Spinal cord (tissue), 10 donors: ENCODE results near the gene GPR78. TPM values are rescaled to one million over a fixed set of nuclear protein-coding genes. Genes with fewer than 3 reads are reported as not detected.

Experiments
- DNase-seq, 6 donors: peaks; one replicate each; pipeline versions ENCODE4 v3.0.0 to v3.0.0-alpha.2; 2013 to 2015; ENCODE audit warnings: low spot score in 6 of 6, low read depth in 4 of 6
- H3K27ac ChIP-seq: one replicate; pipeline ENCODE4 v1.5.1; 2013; ENCODE audit warnings: low read depth, low read length, control low read depth
- H3K27me3 ChIP-seq: one replicate; pipeline ENCODE4 v1.6.1; 2013; ENCODE audit warnings: low read length; ENCODE audit not compliant: control insufficient read depth, insufficient read depth
- H3K36me3 ChIP-seq: one replicate; pipeline ENCODE4 v1.6.1; 2013; ENCODE audit warnings: low read length; ENCODE audit not compliant: control insufficient read depth, insufficient read depth
- H3K4me1 ChIP-seq: one replicate; pipeline ENCODE4 v1.6.1; 2013; ENCODE audit warnings: low read length; ENCODE audit not compliant: control insufficient read depth, insufficient read depth
- H3K4me3 ChIP-seq: one replicate; pipeline ENCODE4 v1.5.1; 2013; ENCODE audit warnings: low read depth, low read length, control low read depth
- H3K9me3 ChIP-seq: one replicate; pipeline ENCODE4 v1.6.1; 2013; ENCODE audit warnings: low read length; ENCODE audit not compliant: control insufficient read depth, insufficient read depth
- WGBS: methylation state at CpG from one replicate; pipeline ENCODE4 v1.1.5; 2013; ENCODE audit warnings: missing lambda C conversion rate; ENCODE audit not compliant: insufficient coverage; 5-methylcytosine and 5-hydroxymethylcytosine counted together
- polyA plus RNA-seq, 2 donors: library from polyadenylated mRNA; unstranded; fragments of 120-200 nt; gene quantifications; one replicate each; pipeline ENCODE4 v1.2.1, GENCODE V29; 2013; ENCODE audit not compliant: insufficient read length in 2 of 2
- total RNA-seq, 2 donors: library from RNA; depleted of rRNA in 1 of 2; stranded (reverse); fragments of 120-200 nt in 1 of 2; fragments of >200 nt in 1 of 2; gene quantifications; one replicate each; pipeline versions ENCODE4 v1.2.3 to v1.2.4, GENCODE V29; 2013 to 2014
- donor health status: healthy.

Gene GPR78
- total and polyA plus RNA-seq, 4 donors: 0.89 to 3.0 (median 1.1) TPM; not detected in 1

DNA sequence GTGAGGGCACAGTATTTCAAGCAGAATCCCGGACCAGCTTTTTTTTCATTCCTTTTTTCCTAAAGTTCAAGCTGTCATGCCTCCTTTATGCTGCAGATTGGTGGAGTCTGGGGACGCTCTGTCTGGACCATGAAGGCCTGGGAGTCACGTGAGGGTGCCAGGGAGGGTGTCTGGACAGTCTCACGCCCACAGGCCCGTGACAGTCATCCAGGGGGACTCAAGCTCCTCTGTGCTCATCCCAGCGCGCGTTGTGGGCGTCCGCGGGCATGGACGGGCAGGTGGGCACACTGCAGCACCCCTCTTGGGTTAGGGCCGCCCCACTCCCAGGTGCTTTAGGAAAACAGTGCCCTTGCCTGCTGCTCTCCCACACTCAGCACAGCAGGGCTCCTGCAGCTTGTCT is 17.1 kb downstream of the GPR78 start:
- H3K27me3 ChIP-seq: peaks cover 20% of the 10 kb centered on the region
- no peak for DNase-seq
- H3K4me3 ChIP-seq: no peak overlapping the region
- H3K27ac ChIP-seq: no peak overlapping the region
- H3K9me3 ChIP-seq: no peaks in the 10 kb centered on the region
- 81% methylated on average over 13 of the region's 13 CpGs for WGBS
- peaks cover 22% of the 10 kb centered on the region for H3K4me1 ChIP-seq
- no peaks in the 10 kb centered on the region for H3K36me3 ChIP-seq

DNA sequence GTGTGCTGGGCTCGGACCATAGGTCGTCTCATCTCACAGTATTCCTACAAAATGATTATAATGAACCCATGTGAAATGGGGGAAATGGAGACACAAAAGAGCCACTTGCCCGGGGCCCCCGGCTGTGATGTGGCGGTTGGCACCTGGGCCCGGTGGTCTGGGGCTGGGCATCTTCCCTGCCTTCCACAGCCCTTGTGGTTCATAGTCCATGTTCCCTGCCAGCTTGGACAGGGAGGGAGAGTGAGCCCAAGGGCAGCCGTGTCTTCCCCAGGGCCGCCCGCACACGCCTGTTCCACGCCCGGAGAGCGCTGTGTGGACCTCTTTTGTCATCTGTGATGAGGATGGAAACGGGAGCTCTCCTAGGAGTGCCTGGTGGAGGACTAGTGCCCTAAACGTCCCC is 17.6 kb downstream of the GPR78 start:
- no peak overlapping the region for H3K4me3 ChIP-seq
- DNase-seq: no peak
- H3K4me1 ChIP-seq: peaks cover 18% of the 10 kb centered on the region
- 89% methylated on average over 12 of the region's 15 CpGs for WGBS
- H3K36me3 ChIP-seq: no peaks in the 10 kb centered on the region
- H3K27ac ChIP-seq: no peak overlapping the region
- peaks cover 16% of the 10 kb centered on the region for H3K27me3 ChIP-seq
- H3K9me3 ChIP-seq: no peaks in the 10 kb centered on the region

GRCh38 chr4:8598391-8599090 is 18.3 kb downstream of the GPR78 start:
- 87% methylated on average over 19 of the region's 19 CpGs for WGBS
- no peak for DNase-seq
- Histone ChIP-seq H3K27ac (no peak overlapping the region), H3K36me3 (no peaks in the 10 kb centered on the region), H3K9me3 (no peaks in the 10 kb centered on the region), H3K4me3 (no peak overlapping the region), H3K4me1 (peaks cover 13% of the 10 kb centered on the region), H3K27me3 (peaks cover 8% of the 10 kb centered on the region)

DNA sequence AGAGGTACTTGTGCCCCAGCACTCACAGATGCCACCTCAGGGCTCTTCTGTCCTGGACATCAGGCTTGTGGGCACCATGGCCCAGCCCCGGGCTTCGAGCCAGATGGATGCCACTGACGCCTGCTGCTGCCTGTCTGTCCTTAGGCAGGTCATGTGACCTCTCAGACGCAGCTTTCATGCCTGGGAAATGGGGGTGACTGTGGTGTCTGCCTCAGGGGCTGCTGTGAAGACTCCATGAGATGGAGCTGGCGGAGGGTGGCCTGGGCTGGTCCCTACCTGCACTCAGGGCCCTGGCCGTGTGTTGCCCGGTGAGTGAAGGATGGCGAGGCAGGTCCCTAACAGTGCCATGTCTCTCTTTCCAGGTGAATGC is 18.9 kb downstream of the GPR78 start:
- Histone ChIP-seq H3K36me3 (no peaks in the 10 kb centered on the region), H3K4me3 (no peak overlapping the region), H3K4me1 (peaks cover 13% of the 10 kb centered on the region), H3K9me3 (no peaks in the 10 kb centered on the region), H3K27me3 (peaks cover 3% of the 10 kb centered on the region), H3K27ac (no peak overlapping the region)
- WGBS: 90% methylated on average over 8 of the region's 8 CpGs
- DNase-seq: no peak

GRCh38 chr4:8599657-8600056 is 19.5 kb downstream of the GPR78 start:
- H3K36me3 ChIP-seq: no peaks in the 10 kb centered on the region
- peaks cover 13% of the 10 kb centered on the region for H3K4me1 ChIP-seq
- 57% methylated on average over 5 of the region's 9 CpGs for WGBS
- H3K27me3 ChIP-seq: no peaks in the 10 kb centered on the region
- no peaks in the 10 kb centered on the region for H3K9me3 ChIP-seq
- no peak overlapping the region for H3K27ac ChIP-seq
- no peak for DNase-seq
- H3K4me3 ChIP-seq: no peak overlapping the region

DNA sequence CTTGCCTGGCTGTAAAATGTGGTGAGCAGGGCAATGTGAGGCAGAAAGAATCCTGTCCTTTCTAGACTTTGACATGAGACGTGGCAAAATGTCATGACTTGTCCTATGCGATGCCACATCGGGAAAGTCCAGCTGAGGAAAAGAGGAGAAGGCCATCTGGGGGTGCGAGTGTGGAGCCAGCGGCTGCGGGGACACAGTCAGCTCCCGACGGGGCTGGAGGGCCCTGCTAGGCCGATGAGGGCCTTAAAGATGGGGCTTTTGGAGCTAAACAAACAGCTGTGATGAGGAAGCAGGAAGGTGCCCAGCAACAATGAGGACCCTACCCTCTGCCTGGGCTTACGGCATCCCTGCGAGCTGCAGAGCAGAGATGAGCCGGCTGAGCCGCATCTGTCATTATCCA is 20.1 kb downstream of the GPR78 start:
- Histone ChIP-seq H3K27me3 (no peaks in the 10 kb centered on the region), H3K27ac (no peak overlapping the region), H3K9me3 (no peaks in the 10 kb centered on the region), H3K4me3 (no peak overlapping the region), H3K36me3 (no peaks in the 10 kb centered on the region), H3K4me1 (peaks cover 12% of the 10 kb centered on the region)
- no peak for DNase-seq
- 75% methylated on average over 13 of the region's 13 CpGs for WGBS

GRCh38 chr4:8600686-8601085 is 20.5 kb downstream of the GPR78 start:
- Histone ChIP-seq H3K9me3 (no peaks in the 10 kb centered on the region), H3K4me1 (peaks cover 10% of the 10 kb centered on the region), H3K27ac (no peak overlapping the region), H3K36me3 (no peaks in the 10 kb centered on the region), H3K27me3 (no peaks in the 10 kb centered on the region), H3K4me3 (no peak overlapping the region)
- DNase-seq: peak in 1 of 6 donors; percentile 71
- WGBS: 48% methylated on average over 12 of the region's 12 CpGs

GRCh38 chr4:8601086-8601485 is 20.9 kb downstream of the GPR78 start:
- no peak overlapping the region for H3K4me3 ChIP-seq
- H3K4me1 ChIP-seq: peaks cover 10% of the 10 kb centered on the region
- H3K9me3 ChIP-seq: no peaks in the 10 kb centered on the region
- no peaks in the 10 kb centered on the region for H3K27me3 ChIP-seq
- H3K27ac ChIP-seq: no peak overlapping the region
- no peak for DNase-seq
- no peaks in the 10 kb centered on the region for H3K36me3 ChIP-seq
- 92% methylated on average over 23 of the region's 23 CpGs for WGBS

- Histone ChIP-seq H3K4me3 (no peak overlapping the region), H3K9me3 (no peaks in the 10 kb centered on the region), H3K36me3 (no peaks in the 10 kb centered on the region), H3K27ac (no peak overlapping the region), H3K4me1 (peaks cover 10% of the 10 kb centered on the region), H3K27me3 (no peaks in the 10 kb centered on the region)
- DNase-seq: no peak
- 82% methylated on average over 10 of the region's 10 CpGs for WGBS
Observed at GRCh38 chr4:8601556-8601955, 21.4 kb downstream of the GPR78 start.

GRCh38 chr4:8602686-8603430 is 22.7 kb downstream of the GPR78 start:
- Histone ChIP-seq H3K4me1 (peaks cover 16% of the 10 kb centered on the region), H3K36me3 (no peaks in the 10 kb centered on the region), H3K9me3 (no peaks in the 10 kb centered on the region), H3K27ac (no peak overlapping the region), H3K4me3 (no peak overlapping the region), H3K27me3 (peaks cover 6% of the 10 kb centered on the region)
- 74% methylated on average over 11 of the region's 19 CpGs for WGBS
- DNase-seq: no peak
